HG02938 (cell line): ENCODE measurements around the gene TFPI2.

ENCODE experiments used
- ATAC-seq: cut with Tn5 transposase; IDR thresholded peaks from one replicate; pipeline ENCODE4 v1.9.1; 2021; ENCODE audit warnings: mild to moderate bottlenecking, moderate library complexity; ENCODE audit not compliant: unreplicated experiment

The TFPI2 gene

GRCh38 chr7:93860261-93860660 is 30.3 kb downstream of the TFPI2 start:
- no peak for ATAC-seq

DNA sequence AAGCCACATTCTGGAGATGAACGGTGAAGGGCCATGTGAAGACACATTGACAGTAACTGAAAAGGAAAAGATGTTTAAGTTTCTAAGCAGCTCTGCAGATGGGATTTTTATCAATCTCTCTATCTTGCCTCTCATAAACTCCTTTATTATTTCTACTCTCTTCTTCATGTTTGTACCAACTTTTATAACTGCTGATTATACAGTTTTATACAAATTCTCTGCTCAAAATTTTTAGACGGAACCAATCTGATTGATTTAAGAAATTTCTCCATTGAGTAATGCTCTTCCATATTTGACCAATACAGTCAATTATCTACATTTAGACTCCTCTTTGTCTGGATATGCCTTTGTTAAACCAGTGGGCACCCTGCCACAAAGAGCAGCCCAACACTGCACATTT is 31.7 kb downstream of the TFPI2 start:
- ATAC-seq = no peak

DNA sequence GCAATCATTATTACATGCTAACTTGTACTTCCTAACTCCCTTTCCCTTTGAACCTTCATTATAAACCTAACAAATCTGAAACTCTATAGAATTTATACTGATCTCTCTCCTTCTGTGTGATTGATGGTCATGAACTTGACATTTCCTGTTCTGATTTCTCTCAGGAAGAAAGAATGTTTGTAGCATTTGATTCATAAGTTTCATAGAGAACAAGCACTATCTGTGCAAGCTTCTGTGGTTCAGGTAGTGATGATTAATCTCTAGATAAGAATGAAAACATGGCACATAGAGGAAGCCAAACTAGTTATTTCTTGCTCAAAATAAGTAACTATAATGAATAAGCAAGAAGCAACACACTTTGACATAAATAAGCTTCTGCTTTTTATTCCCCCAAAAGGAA is 34.2 kb downstream of the TFPI2 start:
- no peak for ATAC-seq

GRCh38 chr7:93855797-93856196 is 34.8 kb downstream of the TFPI2 start:
- ATAC-seq = no peak

GRCh38 chr7:93854480-93854879 is 36.1 kb downstream of the TFPI2 start:
- ATAC-seq = no peak

GRCh38 chr7:93851536-93851935 is 39.0 kb downstream of the TFPI2 start:
- no peak for ATAC-seq

GRCh38 chr7:93843260-93843659 is 47.3 kb downstream of the TFPI2 start:
- ATAC-seq = no peak

GRCh38 chr7:93838966-93839365 is 51.6 kb downstream of the TFPI2 start:
- no peak for ATAC-seq

DNA sequence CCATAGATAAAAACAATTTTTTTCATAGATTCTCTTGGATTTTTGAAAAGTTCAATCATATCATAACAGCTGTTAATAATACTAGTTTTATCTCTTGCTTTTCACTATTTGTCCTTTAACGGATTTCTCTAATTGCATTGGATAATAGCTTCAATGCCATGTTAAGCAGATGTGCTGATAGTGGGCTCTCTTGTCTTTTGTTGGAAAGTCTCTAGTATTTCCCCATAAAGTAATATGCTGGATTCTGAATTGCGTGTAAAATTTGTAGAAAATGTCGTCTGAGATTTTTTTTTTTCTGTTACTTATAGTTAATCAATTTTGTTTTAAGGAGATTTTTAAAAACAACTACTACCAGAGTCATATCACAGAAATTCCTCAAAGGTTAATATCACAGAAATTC is 53.3 kb downstream of the TFPI2 start:
- no peak for ATAC-seq

DNA sequence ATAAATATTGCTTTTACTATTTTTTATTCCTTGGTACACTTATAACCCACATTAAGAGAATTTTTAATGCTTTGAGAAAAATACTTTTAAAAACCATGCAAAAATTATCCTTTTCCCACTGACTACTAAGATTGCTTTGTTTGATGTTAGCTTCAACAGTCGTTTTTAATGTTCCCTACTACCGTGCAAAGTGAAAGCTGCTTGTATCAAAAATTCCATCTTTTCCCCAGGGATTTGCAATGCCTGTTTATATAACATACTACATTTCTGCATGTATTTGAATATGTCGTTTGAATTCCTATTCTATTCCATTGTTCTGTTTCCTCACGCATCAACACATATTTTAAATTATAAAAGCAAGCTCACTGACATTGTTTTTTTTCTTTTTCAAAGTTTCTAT is 54.4 kb downstream of the TFPI2 start:
- ATAC-seq = no peak

DNA sequence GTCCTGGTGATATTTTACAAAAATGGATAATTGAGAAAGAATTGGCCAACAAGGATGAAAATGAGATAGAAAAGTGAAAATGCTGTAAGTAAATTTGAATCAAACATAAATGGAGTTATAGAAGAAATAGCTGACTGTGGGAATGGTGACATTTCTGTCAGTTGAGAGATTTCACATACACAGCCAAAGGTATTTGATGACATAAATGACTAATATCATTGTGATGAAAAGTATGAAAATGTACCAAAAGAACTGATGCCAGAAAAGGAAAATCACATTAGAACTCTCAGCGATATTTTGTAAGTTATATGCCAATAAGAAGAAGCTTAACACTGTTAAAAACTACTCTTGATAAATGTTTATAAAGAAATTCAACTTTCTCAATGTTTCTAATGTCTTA is 54.9 kb downstream of the TFPI2 start:
- no peak for ATAC-seq
